DOHH2 (cell line): Measurements from ENCODE around the gene ZNF787.

ENCODE experiments used
- EZH2phosphoT487 ChIP-seq: fragments of 200-600 bp; sonication (generic); IDR thresholded peaks from 2 replicates; pipeline ENCODE4 v1.6.1; 2017; ENCODE audit warnings: borderline replicate concordance, mild to moderate bottlenecking, antibody characterized with exemption, low read length, moderate library complexity, mixed read lengths
- TF ChIP-seq, protein P1 (sequence below): fragments of 200-600 bp; sonication (generic); IDR thresholded peaks from one replicate; pipeline ENCODE4 v1.5.1; 2014; ENCODE audit warnings: antibody characterized with exemption, mild to moderate bottlenecking, low read depth, low read length; ENCODE audit not compliant: poor library complexity, severe bottlenecking

DNA sequence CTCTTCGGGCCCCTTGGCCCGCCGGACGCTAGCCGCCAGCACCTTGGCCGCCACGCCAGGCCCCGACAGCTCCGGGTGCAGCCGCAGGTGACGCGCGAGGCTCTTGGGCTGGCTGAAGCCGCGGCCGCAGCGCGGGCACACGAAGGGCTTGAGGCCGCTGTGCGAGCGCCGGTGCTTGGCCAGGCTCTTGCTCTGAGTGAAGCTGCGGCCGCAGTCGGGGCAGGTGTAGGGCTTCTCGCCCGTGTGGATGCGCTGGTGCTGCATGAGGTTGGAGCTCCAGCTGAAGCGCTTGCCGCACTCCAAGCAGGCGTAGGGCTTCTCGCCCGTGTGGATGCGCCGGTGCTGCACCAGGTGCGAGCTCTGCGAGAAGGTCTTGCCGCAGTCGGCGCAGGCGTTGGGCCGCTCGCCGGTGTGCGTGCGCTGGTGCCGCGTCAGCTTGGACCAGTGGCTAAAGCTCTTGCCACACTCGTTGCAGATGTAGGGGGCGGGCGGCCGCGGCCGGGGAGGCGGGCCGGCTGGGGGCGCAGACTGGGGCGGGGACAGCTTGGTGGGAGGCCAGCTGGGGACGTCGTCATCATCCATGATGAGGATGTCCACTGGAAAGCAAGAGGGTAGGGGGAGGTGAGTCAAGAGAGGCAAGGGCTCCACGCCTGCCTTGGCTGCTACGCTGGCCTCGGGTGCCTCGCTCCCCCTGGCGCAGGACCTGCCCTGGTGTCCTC, 32.4 kb downstream of the ZNF787 start:
- TF ChIP-seq, protein P1, sequence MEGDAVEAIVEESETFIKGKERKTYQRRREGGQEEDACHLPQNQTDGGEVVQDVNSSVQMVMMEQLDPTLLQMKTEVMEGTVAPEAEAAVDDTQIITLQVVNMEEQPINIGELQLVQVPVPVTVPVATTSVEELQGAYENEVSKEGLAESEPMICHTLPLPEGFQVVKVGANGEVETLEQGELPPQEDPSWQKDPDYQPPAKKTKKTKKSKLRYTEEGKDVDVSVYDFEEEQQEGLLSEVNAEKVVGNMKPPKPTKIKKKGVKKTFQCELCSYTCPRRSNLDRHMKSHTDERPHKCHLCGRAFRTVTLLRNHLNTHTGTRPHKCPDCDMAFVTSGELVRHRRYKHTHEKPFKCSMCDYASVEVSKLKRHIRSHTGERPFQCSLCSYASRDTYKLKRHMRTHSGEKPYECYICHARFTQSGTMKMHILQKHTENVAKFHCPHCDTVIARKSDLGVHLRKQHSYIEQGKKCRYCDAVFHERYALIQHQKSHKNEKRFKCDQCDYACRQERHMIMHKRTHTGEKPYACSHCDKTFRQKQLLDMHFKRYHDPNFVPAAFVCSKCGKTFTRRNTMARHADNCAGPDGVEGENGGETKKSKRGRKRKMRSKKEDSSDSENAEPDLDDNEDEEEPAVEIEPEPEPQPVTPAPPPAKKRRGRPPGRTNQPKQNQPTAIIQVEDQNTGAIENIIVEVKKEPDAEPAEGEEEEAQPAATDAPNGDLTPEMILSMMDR, result no peak
- no peak for TF ChIP-seq EZH2phosphoT487
